Fibroblast of peridontal ligament (primary cell): ENCODE results near the gene TMEM129.
A peak's percentile ranks its signal among the peaks of the same experiment; 100 is the strongest.

Experiments used
- DNase-seq: peaks from one replicate; pipeline ENCODE4 v3.0.0-alpha.2; 2010; ENCODE audit errors: extremely low read depth

The TMEM129 gene

DNA sequence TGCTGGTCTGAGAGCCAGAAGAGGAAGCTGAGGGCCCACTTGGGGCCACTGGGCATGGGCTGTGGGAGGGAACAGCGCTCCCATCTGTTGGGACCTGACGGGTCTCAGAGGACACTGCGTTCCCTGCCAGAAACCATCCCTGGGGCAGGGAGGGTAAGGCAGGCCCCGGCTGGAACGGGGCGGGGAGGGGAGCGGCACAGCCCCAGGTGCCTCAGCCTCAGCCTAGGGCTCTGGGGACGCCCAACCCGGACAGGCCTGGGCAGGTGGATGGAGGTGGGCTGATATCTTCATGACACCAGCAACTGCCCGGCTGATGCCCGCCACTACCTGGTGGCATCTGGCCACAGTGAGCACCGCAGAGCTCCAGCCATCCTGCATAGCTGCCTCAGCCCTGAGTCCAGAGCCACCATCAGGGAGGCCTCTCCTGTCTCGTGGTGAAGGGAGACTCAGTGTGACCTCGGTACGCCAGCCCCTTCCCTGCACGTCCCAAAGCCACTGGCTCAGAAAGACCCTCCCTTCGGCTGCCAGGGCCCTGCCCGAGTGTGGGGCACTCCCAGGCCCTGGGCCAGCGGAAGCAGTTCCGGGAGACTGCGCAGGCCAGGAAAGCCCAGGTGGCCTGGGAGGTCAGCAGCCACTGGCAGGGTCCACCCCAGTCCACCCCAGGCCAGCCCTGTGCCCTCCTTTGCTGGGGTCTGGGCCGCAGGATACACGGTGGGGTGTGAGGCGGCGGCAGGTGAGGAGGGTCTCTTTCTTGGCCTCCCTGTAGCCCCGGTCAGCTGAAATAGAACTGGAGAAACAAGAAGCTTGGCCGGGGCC, 37.4 kb upstream of the TMEM129 start:
- DNase-seq = no peak

- DNase-seq = no peak
Measured at GRCh38 chr4:1757836-1758235, 36.7 kb upstream of the TMEM129 start.

- no peak for DNase-seq
Measured at GRCh38 chr4:1756893-1757779, 36.0 kb upstream of the TMEM129 start.

DNA sequence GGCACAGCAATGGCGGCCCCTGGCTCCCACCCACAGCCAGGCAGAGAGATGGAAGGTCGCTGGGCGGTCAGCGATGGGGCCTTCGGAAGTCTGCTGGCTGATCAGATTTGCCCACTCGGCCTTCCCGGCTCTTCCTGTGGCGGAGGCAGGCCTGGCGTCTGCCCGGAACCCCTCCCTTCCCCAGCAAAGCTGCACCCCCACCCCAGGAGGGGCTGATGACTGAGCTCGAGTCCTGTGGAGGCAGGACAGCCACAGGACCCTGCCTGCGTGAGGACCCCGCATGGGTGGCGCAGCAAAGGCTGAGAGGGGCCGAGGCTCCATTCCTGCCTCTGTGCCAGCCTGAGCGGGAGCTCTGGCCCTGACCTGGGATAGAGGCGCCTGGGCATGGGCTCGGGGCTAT, 35.0 kb upstream of the TMEM129 start:
- no peak for DNase-seq

- DNase-seq = peak; percentile 5
Measured at GRCh38 chr4:1755297-1755696, 34.2 kb upstream of the TMEM129 start.

DNA sequence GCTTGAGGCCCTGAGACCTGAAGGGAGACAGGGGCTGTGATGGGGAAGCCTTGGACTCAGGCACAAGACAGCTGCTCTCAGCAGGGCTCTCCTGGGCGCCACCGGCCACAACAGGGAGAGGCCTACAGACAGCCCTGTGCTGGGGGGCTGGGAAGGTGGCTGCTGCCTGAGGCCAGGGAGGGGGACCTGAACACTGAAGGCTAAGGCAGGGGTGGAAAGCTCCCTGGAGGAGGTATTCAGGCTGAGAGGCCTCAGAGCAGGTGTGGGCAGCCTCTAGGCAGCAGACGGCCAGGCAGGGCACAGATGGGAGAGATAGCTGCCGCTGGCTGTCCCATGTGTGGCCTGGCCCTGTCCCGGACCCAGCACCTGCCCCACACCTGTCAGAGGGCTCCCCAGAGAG, 33.2 kb upstream of the TMEM129 start:
- no peak for DNase-seq

GRCh38 chr4:1753697-1754311, 32.7 kb upstream of the TMEM129 start:
- no peak for DNase-seq

DNA sequence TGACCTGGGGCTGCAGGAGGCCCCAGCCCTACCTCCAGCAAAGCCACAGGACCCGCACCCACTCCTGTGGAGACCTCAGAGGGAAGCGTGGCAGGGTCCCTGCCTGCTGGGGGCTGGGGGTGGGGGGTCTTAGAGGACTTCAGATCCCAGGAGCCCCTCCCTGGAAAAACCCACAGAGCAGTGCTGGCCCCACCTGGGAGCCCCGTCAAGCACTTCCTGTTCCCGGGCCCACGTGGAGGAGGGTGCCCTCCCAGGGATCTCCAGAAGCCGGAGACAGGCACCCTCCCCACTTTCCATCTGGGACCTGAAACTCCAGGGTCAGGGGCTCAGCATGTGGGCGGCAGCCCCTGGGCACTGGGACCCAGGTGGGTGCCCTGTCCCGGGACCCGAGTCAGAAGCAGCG, 32.2 kb upstream of the TMEM129 start:
- DNase-seq = no peak

GRCh38 chr4:1752284-1753041, 31.3 kb upstream of the TMEM129 start:
- DNase-seq = no peak

- no peak for DNase-seq
Measured at GRCh38 chr4:1751919-1752283, 30.8 kb upstream of the TMEM129 start.

- no peak for DNase-seq
Measured at GRCh38 chr4:1751155-1751918, 30.2 kb upstream of the TMEM129 start.

GRCh38 chr4:1750381-1751154, 29.4 kb upstream of the TMEM129 start:
- no peak for DNase-seq

DNA sequence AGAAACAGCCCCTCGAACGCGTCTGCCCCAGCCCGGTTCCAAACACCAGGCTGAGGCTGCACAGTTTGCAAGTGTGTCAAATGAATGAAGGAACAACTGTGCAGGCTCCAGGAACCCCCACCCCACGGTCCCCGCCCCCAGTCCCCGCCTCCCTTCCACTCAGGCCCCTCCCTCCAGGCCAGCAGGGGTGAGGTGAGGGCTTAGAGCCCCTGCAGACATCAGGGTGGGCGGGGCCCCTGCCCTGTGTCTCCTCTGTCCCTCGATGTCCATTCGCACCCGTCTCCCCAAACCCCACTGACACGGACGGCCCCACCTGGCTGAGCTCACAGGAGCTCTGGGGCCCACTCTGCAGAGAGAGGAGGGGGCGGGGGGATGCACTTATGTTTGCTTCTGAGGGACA, 28.7 kb upstream of the TMEM129 start:
- no peak for DNase-seq

DNA sequence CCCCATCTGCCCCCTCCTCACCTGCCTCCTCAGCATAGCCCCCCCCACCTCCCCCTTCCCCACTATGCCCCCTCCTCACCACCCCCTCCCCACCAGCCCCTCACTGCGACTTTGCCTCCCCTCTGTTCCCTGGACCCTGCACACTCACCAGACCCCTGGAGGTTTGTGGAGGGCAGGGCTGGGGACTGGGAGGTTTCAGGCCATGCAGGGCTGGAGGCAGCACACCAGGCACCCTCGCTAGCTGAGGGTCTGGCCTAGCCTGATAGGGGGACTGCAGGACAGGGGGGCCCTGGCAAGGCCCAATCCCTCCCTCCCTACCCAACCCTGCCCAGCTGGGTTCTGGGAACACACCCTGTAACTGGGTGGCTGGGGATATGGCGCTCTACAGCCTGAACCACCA, 28.2 kb upstream of the TMEM129 start:
- DNase-seq = no peak

DNA sequence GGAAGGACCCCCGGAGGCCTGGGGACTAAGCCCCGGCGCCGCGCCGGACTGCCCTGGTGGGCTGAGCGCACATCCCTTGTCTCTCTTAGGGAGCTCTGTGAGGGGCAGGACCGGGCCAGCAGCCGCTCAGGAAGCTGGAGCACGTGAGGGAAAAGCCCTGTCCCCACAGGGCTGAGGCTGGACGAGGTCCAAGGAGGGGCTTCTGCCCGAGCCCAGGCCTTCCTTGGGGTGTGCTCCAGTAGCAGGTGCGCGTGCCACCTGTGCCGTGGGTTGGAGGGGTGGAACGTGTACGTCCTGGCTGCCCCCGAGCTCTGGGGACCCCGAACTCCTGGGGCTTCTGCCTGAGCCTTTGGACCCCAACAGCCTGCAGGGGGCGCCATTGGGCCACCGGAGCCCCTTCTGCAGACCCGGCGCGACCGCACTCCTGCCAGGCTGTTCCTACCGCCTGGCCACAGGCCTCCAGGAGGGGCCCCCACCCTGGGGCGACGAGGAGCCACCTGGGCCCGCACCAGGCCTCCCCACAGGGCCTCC, 27.4 kb upstream of the TMEM129 start:
- peak; percentile 45 for DNase-seq

GRCh38 chr4:1747603-1747967, 26.5 kb upstream of the TMEM129 start:
- DNase-seq = no peak

- DNase-seq = no peak
Measured at GRCh38 chr4:1746919-1747602, 25.9 kb upstream of the TMEM129 start.

GRCh38 chr4:1746265-1746691, 25.2 kb upstream of the TMEM129 start:
- peak; percentile 36 for DNase-seq

DNA sequence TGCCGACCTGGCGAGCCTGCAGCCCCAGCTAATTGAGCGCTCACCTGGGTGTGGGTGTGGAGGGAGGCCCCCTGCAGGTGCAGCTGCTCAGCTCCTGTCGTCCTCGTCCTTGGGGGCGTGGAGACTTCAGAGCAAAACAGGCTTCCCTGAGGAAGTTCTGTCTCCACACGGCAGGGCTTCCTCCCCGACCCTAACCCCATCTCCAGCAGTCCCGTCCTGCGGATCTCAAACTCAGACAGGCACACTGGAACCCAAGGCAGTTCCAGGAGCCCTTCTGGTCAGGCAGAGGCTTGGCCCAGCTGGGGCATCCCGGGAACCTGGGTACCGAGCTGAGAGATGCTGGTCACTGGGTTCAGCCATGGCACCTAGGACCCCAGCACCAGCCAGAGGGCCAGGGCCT, 24.6 kb upstream of the TMEM129 start:
- DNase-seq = no peak
